Umbilical cord (tissue), 2 donors: ENCODE measurements around the gene EGFLAM. TPM values are rescaled to one million over a fixed set of nuclear protein-coding genes. Genes with fewer than 3 reads are reported as not detected.

Source experiments
- DNase-seq: peaks from one replicate; pipeline ENCODE4 v3.0.0-alpha.2; 2015; ENCODE audit warnings: low spot score
- total RNA-seq: library from RNA; depleted of rRNA; stranded (reverse); fragments of >200 nt; gene quantifications from one replicate; pipeline ENCODE4 v1.2.3, GENCODE V29; 2014; ENCODE audit warnings: low replicate concordance; ENCODE audit not compliant: insufficient read depth

EGFLAM gene
- total RNA-seq: 6.0 TPM

GRCh38 chr5:38258319-38259061, at the start of gene EGFLAM:
EGFLAM (plus strand) TSS chr5:38258559; CDS start chr5:38258755, 196 bp downstream.
- peak; percentile 32 for DNase-seq

- peak; percentile 57 for DNase-seq
Observed at GRCh38 chr5:38208782-38209378, 49.5 kb upstream of the EGFLAM start.

- DNase-seq: no peak
Observed at GRCh38 chr5:38210676-38211353, 47.5 kb upstream of the EGFLAM start.

- DNase-seq: peak; percentile 15
Observed at GRCh38 chr5:38211354-38211710, 47.0 kb upstream of the EGFLAM start.

GRCh38 chr5:38212307-38212706, 46.1 kb upstream of the EGFLAM start:
- DNase-seq: no peak

- DNase-seq: peak; percentile 68
Observed at GRCh38 chr5:38226091-38226490, 32.3 kb upstream of the EGFLAM start.

- DNase-seq: no peak
Observed at GRCh38 chr5:38228914-38229313, 29.4 kb upstream of the EGFLAM start.

- DNase-seq: no peak
Observed at GRCh38 chr5:38234737-38235136, 23.6 kb upstream of the EGFLAM start.

GRCh38 chr5:38237681-38238080, 20.7 kb upstream of the EGFLAM start:
- DNase-seq: no peak

GRCh38 chr5:38240212-38240611, 18.1 kb upstream of the EGFLAM start:
- no peak for DNase-seq

GRCh38 chr5:38241655-38242054, 16.7 kb upstream of the EGFLAM start:
- DNase-seq: no peak

GRCh38 chr5:38245307-38245706, 13.1 kb upstream of the EGFLAM start:
- no peak for DNase-seq

- peak; percentile 73 for DNase-seq
Observed at GRCh38 chr5:38249301-38249700, 9.1 kb upstream of the EGFLAM start.

GRCh38 chr5:38249812-38250211, 8.5 kb upstream of the EGFLAM start:
- peak; percentile 33 for DNase-seq

- no peak for DNase-seq
Observed at GRCh38 chr5:38250763-38251448, 7.5 kb upstream of the EGFLAM start.

GRCh38 chr5:38253759-38254158, 4.6 kb upstream of the EGFLAM start:
- DNase-seq: no peak

- no peak for DNase-seq
Observed at GRCh38 chr5:38257308-38258041, 884 bp upstream of the EGFLAM start.

- DNase-seq: no peak
Observed at GRCh38 chr5:38258042-38258318, 379 bp upstream of the EGFLAM start.

GRCh38 chr5:38259062-38259808, 876 bp downstream of the EGFLAM start:
- no peak for DNase-seq

- no peak for DNase-seq
Observed at GRCh38 chr5:38259809-38260160, 1.4 kb downstream of the EGFLAM start.

- no peak for DNase-seq
Observed at GRCh38 chr5:38263983-38264382, 5.6 kb downstream of the EGFLAM start.
